H1 (cell line): ENCODE results near the gene PPIL6. TPM values are rescaled to one million over a fixed set of nuclear protein-coding genes. Genes with fewer than 3 reads are reported as not detected.

Experiments used
- ATF2 ChIP-seq: IDR thresholded peaks from 2 replicates; pipeline ENCODE4 v1.6.1; 2012; ENCODE audit warnings: low read length, inconsistent platforms
- EP300 ChIP-seq, 2 experiments: IDR thresholded peaks; 1 replicate in 1 of 2; 2 replicates in 1 of 2; pipeline ENCODE4 v1.6.1; 2011 to 2012; ENCODE audit warnings: low read depth in 2 of 2, low read length in 2 of 2, mild to moderate bottlenecking in 2 of 2, borderline replicate concordance in 1 of 2, inconsistent platforms in 1 of 2, moderate library complexity in 1 of 2
- GABPA ChIP-seq: IDR thresholded peaks from 2 replicates; pipeline ENCODE4 v1.6.1; 2011; ENCODE audit warnings: mild to moderate bottlenecking, low read length, moderate library complexity, borderline replicate concordance; ENCODE audit not compliant: insufficient read depth
- JUN ChIP-seq: IDR thresholded peaks from 2 replicates; pipeline ENCODE4 v1.6.1; 2011; ENCODE audit warnings: low read depth, mild to moderate bottlenecking, improper control_type of control experiment, low read length
- KDM1A ChIP-seq: fragments of 200-600, 300-600 bp; sonication (generic); IDR thresholded peaks from 2 replicates; pipeline ENCODE4 v1.7.1; 2016; ENCODE audit warnings: mild to moderate bottlenecking, low read length, borderline replicate concordance
- NANOG ChIP-seq: IDR thresholded peaks from 2 replicates; pipeline ENCODE4 v1.6.1; 2011; ENCODE audit warnings: low read length, low read depth, mild to moderate bottlenecking, inconsistent platforms; ENCODE audit not compliant: insufficient read depth, poor library complexity, severe bottlenecking
- PHF8 ChIP-seq: fragments of 200-600 bp; sonication (generic); conservative IDR thresholded peaks from 2 replicates; pipeline ENCODE4 v1.7.1; 2012; ENCODE audit warnings: low read depth, mild to moderate bottlenecking, inconsistent platforms, low read length, moderate library complexity
- TBP ChIP-seq: IDR thresholded peaks from 2 replicates; pipeline ENCODE4 v1.6.1; 2011; ENCODE audit warnings: low read depth, low read length, improper control_type of control experiment
- polyA plus RNA-seq, 7 experiments: library from polyadenylated mRNA; depleted of rRNA in 3 of 7; stranded (reverse) in 5 of 7; unstranded in 2 of 7; fragments of >200 nt in 5 of 7; fragments of 200-250 nt in 2 of 7; gene quantifications; 1 replicate in 5 of 7; 2 replicates in 1 of 7; 4 replicates in 1 of 7; pipeline versions ENCODE4 v1.2.1 to v1.2.3, GENCODE V29; 2011 to 2013; ENCODE audit warnings: missing spikeins in 2 of 7, mixed read lengths in 2 of 7
- total RNA-seq: library from RNA; stranded (reverse); fragmentation: NEBNext Ultra II Directional; extraction: Animal tissue kit (Norgen Biotek cat#: 25700); gene quantifications from 2 replicates; pipeline ENCODE4 v1.2.1, GENCODE V29; 2021
- TF ChIP-seq, protein P1 (sequence below): fragments of 300-600 bp; sonication (generic); IDR thresholded peaks from 2 replicates; pipeline ENCODE4 v1.7.1; 2012; ENCODE audit warnings: low read length, moderate library complexity, mild to moderate bottlenecking, inconsistent platforms; ENCODE audit not compliant: insufficient replicate concordance

The PPIL6 gene
- total and polyA plus RNA-seq, 2 of the 8 experiments (the other 6 are each of a cell fraction or from before 2014, with no cell fraction given), result 0.42 to 1.3 TPM

- TF ChIP-seq, protein P1, sequence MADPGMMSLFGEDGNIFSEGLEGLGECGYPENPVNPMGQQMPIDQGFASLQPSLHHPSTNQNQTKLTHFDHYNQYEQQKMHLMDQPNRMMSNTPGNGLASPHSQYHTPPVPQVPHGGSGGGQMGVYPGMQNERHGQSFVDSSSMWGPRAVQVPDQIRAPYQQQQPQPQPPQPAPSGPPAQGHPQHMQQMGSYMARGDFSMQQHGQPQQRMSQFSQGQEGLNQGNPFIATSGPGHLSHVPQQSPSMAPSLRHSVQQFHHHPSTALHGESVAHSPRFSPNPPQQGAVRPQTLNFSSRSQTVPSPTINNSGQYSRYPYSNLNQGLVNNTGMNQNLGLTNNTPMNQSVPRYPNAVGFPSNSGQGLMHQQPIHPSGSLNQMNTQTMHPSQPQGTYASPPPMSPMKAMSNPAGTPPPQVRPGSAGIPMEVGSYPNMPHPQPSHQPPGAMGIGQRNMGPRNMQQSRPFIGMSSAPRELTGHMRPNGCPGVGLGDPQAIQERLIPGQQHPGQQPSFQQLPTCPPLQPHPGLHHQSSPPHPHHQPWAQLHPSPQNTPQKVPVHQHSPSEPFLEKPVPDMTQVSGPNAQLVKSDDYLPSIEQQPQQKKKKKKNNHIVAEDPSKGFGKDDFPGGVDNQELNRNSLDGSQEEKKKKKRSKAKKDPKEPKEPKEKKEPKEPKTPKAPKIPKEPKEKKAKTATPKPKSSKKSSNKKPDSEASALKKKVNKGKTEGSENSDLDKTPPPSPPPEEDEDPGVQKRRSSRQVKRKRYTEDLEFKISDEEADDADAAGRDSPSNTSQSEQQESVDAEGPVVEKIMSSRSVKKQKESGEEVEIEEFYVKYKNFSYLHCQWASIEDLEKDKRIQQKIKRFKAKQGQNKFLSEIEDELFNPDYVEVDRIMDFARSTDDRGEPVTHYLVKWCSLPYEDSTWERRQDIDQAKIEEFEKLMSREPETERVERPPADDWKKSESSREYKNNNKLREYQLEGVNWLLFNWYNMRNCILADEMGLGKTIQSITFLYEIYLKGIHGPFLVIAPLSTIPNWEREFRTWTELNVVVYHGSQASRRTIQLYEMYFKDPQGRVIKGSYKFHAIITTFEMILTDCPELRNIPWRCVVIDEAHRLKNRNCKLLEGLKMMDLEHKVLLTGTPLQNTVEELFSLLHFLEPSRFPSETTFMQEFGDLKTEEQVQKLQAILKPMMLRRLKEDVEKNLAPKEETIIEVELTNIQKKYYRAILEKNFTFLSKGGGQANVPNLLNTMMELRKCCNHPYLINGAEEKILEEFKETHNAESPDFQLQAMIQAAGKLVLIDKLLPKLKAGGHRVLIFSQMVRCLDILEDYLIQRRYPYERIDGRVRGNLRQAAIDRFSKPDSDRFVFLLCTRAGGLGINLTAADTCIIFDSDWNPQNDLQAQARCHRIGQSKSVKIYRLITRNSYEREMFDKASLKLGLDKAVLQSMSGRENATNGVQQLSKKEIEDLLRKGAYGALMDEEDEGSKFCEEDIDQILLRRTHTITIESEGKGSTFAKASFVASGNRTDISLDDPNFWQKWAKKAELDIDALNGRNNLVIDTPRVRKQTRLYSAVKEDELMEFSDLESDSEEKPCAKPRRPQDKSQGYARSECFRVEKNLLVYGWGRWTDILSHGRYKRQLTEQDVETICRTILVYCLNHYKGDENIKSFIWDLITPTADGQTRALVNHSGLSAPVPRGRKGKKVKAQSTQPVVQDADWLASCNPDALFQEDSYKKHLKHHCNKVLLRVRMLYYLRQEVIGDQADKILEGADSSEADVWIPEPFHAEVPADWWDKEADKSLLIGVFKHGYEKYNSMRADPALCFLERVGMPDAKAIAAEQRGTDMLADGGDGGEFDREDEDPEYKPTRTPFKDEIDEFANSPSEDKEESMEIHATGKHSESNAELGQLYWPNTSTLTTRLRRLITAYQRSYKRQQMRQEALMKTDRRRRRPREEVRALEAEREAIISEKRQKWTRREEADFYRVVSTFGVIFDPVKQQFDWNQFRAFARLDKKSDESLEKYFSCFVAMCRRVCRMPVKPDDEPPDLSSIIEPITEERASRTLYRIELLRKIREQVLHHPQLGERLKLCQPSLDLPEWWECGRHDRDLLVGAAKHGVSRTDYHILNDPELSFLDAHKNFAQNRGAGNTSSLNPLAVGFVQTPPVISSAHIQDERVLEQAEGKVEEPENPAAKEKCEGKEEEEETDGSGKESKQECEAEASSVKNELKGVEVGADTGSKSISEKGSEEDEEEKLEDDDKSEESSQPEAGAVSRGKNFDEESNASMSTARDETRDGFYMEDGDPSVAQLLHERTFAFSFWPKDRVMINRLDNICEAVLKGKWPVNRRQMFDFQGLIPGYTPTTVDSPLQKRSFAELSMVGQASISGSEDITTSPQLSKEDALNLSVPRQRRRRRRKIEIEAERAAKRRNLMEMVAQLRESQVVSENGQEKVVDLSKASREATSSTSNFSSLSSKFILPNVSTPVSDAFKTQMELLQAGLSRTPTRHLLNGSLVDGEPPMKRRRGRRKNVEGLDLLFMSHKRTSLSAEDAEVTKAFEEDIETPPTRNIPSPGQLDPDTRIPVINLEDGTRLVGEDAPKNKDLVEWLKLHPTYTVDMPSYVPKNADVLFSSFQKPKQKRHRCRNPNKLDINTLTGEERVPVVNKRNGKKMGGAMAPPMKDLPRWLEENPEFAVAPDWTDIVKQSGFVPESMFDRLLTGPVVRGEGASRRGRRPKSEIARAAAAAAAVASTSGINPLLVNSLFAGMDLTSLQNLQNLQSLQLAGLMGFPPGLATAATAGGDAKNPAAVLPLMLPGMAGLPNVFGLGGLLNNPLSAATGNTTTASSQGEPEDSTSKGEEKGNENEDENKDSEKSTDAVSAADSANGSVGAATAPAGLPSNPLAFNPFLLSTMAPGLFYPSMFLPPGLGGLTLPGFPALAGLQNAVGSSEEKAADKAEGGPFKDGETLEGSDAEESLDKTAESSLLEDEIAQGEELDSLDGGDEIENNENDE, result no peak
- no peak for TF ChIP-seq JUN
- no peak for TF ChIP-seq GABPA
- TF ChIP-seq NANOG, result no peak
- no peak for TF ChIP-seq PHF8
- no peak for TF ChIP-seq EP300 (IDR thresholded peaks at IDR 0.05; ENCODE audit: borderline replicate concordance in 1 of 2, low read depth in 2 of 2, low read length in 2 of 2)
- TF ChIP-seq TBP, result no peak
- no peak for TF ChIP-seq ATF2
- TF ChIP-seq KDM1A, result no peak
These were observed 34.6 kb upstream of the PPIL6 start (continued) for GRCh38 chr6:109474995-109475394.
